HCT116 (cell line): ENCODE measurements around the gene HMGN1. TPM values are rescaled to one million over a fixed set of nuclear protein-coding genes. Genes with fewer than 3 reads are reported as not detected.

Experiments
- ATAC-seq: fragments of 200-7000 bp; cut with Tn5 transposase; 2 replicates; pipeline ENCODE4 v1.9.1; 2020; ENCODE audit warnings: mild to moderate bottlenecking, moderate library complexity
- BruUV-seq: library from RNA; stranded (reverse); fragments of 400-500 nt; replicated peaks from 2 replicates; lab custom pipeline; 2021; lab: Mats Ljungman, UMichigan
- CTCF ChIA-PET: fragments of 300-600 bp; sonication (Branson Sonifier 250); formaldehyde crosslinking; loops from one replicate; lab custom pipeline; 2021; ENCODE audit warnings: antibody characterized with exemption; lab: Charles Lee
- POLR2A ChIA-PET: fragments of 300-600, 350-600 bp; sonication (Branson Sonifier 250); formaldehyde crosslinking; loops from one replicate; lab custom pipeline; 2021; ENCODE audit warnings: antibody characterized with exemption; lab: Charles Lee
- RAD21 ChIA-PET, 2 experiments: fragments of 300-600 bp; sonication (Branson Sonifier 250); formaldehyde crosslinking; loops; one replicate each; lab custom pipeline; 2023; ENCODE audit warnings: low total read pairs in 2 of 2; ENCODE audit not compliant: uncharacterized antibody in 2 of 2, unreplicated experiment in 2 of 2, low non-redundant PET in 1 of 2; lab: Charles Lee
- DNase-seq: peaks from one replicate; pipeline ENCODE4 v3.0.0-alpha.2; 2010; ENCODE audit warnings: low read depth, low spot score
- H2AFZ ChIP-seq: fragments of 200-600 bp; shearing (Covaris generic), sonication (generic); 2 replicates; pipeline ENCODE4 v1.6.1; 2017; ENCODE audit warnings: low read depth, mixed run types, mixed read lengths, antibody characterized with exemption, low read length; ENCODE audit not compliant: poor library complexity, severe bottlenecking
- H3K27ac ChIP-seq: 2 replicates; pipeline ENCODE4 v1.5.1; 2012; ENCODE audit warnings: low read depth, low read length
- H3K27me3 ChIP-seq: fragments of 200-600 bp; sonication (generic); 2 replicates; pipeline ENCODE4 v1.6.1; 2016; ENCODE audit warnings: mixed run types, low read length, mixed read lengths; ENCODE audit not compliant: insufficient read depth
- H3K36me3 ChIP-seq, 2 experiments: fragments of 200-500 bp in 1 of 2; fragments of 200-600 bp in 1 of 2; sonication (Bioruptor generic) in 1 of 2; sonication (generic) in 1 of 2; 2 replicates each; pipeline versions ENCODE4 v1.5.1 to v1.6.1; 2014 to 2016; ENCODE audit warnings: low read length in 2 of 2, inconsistent platforms in 1 of 2, mixed read lengths in 1 of 2, mixed run types in 1 of 2; ENCODE audit not compliant: insufficient read depth in 2 of 2, control insufficient read depth in 1 of 2
- H3K4me1 ChIP-seq, 2 experiments: fragments of 200-600 bp in 1 of 2; sonication (generic) in 1 of 2; 2 replicates each; pipeline versions ENCODE4 v1.5.1 to v1.6.1; 2012 to 2017; ENCODE audit warnings: low read length in 2 of 2, inconsistent platforms in 1 of 2, mild to moderate bottlenecking in 1 of 2, mixed read lengths in 1 of 2, mixed run types in 1 of 2, moderate library complexity in 1 of 2; ENCODE audit not compliant: insufficient read depth in 2 of 2, control insufficient read depth in 1 of 2
- H3K4me2 ChIP-seq: fragments of 200-600 bp; sonication (generic); 2 replicates; pipeline ENCODE4 v1.6.1; 2017; ENCODE audit warnings: mixed run types, low read length, mixed read lengths
- H3K4me3 ChIP-seq, 2 experiments: fragments of 200-600 bp in 1 of 2; sonication (generic) in 1 of 2; replicated peaks in 1 of 2; 2 replicates each; pipeline ENCODE4 v1.5.1; 2011 to 2016; ENCODE audit warnings: low read length in 2 of 2, control low read depth in 1 of 2, low read depth in 1 of 2, mild to moderate bottlenecking in 1 of 2, mixed read lengths in 1 of 2, mixed run types in 1 of 2
- H3K79me2 ChIP-seq: fragments of 200-600 bp; sonication (generic); 2 replicates; pipeline ENCODE4 v1.6.1; 2017; ENCODE audit warnings: mild to moderate bottlenecking, mixed run types, low read length, moderate library complexity, mixed read lengths; ENCODE audit not compliant: insufficient read depth
- H3K9ac ChIP-seq: fragments of 200-600 bp; sonication (generic); 2 replicates; pipeline ENCODE4 v1.6.1; 2016; ENCODE audit warnings: low read length, mixed read lengths
- H3K9me2 ChIP-seq: fragments of 200-600 bp; sonication (generic), shearing (Covaris generic); 2 replicates; pipeline ENCODE4 v1.6.1; 2017; ENCODE audit warnings: mixed run types, mild to moderate bottlenecking, moderate library complexity; ENCODE audit not compliant: insufficient read depth
- H3K9me3 ChIP-seq, 2 experiments: fragments of 200-500 bp in 1 of 2; fragments of 200-600 bp in 1 of 2; sonication (Bioruptor generic) in 1 of 2; sonication (generic) in 1 of 2; 2 replicates each; pipeline ENCODE4 v1.6.1; 2014 to 2017; ENCODE audit warnings: low read length in 2 of 2, mixed read lengths in 2 of 2, inconsistent platforms in 1 of 2, low read depth in 1 of 2, mild to moderate bottlenecking in 1 of 2, mixed run types in 1 of 2, moderate library complexity in 1 of 2; ENCODE audit not compliant: control insufficient read depth in 1 of 2, insufficient read depth in 1 of 2
- H4K20me1 ChIP-seq: fragments of 200-600 bp; sonication (generic), shearing (Covaris generic); 2 replicates; pipeline ENCODE4 v1.6.1; 2017; ENCODE audit warnings: mixed run types, mild to moderate bottlenecking, moderate library complexity; ENCODE audit not compliant: insufficient read depth
- JUND ChIP-seq: IDR thresholded peaks from 2 replicates; pipeline ENCODE4 v1.6.1; 2012
- MAX ChIP-seq: IDR thresholded peaks from 2 replicates; pipeline ENCODE4 v1.6.1; 2012
- POLR2AphosphoS5 ChIP-seq: IDR thresholded peaks from 2 replicates; pipeline ENCODE4 v1.6.1; 2011; ENCODE audit warnings: mild to moderate bottlenecking, low read depth, low read length, moderate library complexity
- SP1 ChIP-seq: IDR thresholded peaks from 2 replicates; pipeline ENCODE4 v1.6.1; 2012; ENCODE audit warnings: low read depth
- SRF ChIP-seq: IDR thresholded peaks from 2 replicates; pipeline ENCODE4 v1.6.1; 2012; ENCODE audit warnings: low read depth
- TCF7L2 ChIP-seq: IDR thresholded peaks from 2 replicates; pipeline ENCODE4 v1.7.0; 2011; ENCODE audit warnings: borderline replicate concordance, inconsistent platforms; ENCODE audit not compliant: insufficient read depth, insufficient read length; ENCODE audit errors: extremely low read depth
- ZFX ChIP-seq: fragments of 450-650 bp; IDR thresholded peaks from 2 replicates; pipeline ENCODE4 v1.6.1; 2017
- intact Hi-C: fragments of 100-400 bp; cut with micrococcal nuclease; formaldehyde crosslinking; loops from 2 replicates; pipeline ENCODE4 v1.10.0; 2022
- total RNA-seq: library from RNA; stranded (reverse); gene quantifications from one replicate; pipeline ENCODE4 v1.2.1, GENCODE V29; 2021; ENCODE audit not compliant: unreplicated experiment
- TF ChIP-seq, protein P1 (sequence below), 3 experiments: fragments of 200-600 bp in 1 of 3; sonication (generic) in 1 of 3; IDR thresholded peaks in 2 of 3; conservative IDR thresholded peaks in 1 of 3; 2 replicates each; pipeline ENCODE4 v1.5.1; 2012 to 2017; ENCODE audit warnings: low read depth in 2 of 3, low read length in 2 of 3, antibody characterized with exemption in 1 of 3, borderline replicate concordance in 1 of 3, control low read depth in 1 of 3, mild to moderate bottlenecking in 1 of 3, mixed read lengths in 1 of 3, mixed run types in 1 of 3, moderate library complexity in 1 of 3; ENCODE audit not compliant: insufficient read depth in 1 of 3

The HMGN1 gene
- total RNA-seq, 1 experiment from 2014 or later: 399 TPM

- peaks cover 0 to 18% of the 10 kb centered on the region in 2 experiments; a peak in 2 of 4 replicates for H3K4me1 ChIP-seq
- H3K9me2 ChIP-seq: no peaks in the 10 kb centered on the region
- ChIA-PET POLR2A (no interaction called here), CTCF (no interaction called here), RAD21 (no interaction called here)
- no peak for TF ChIP-seq POLR2AphosphoS5
- TF ChIP-seq, protein P1, sequence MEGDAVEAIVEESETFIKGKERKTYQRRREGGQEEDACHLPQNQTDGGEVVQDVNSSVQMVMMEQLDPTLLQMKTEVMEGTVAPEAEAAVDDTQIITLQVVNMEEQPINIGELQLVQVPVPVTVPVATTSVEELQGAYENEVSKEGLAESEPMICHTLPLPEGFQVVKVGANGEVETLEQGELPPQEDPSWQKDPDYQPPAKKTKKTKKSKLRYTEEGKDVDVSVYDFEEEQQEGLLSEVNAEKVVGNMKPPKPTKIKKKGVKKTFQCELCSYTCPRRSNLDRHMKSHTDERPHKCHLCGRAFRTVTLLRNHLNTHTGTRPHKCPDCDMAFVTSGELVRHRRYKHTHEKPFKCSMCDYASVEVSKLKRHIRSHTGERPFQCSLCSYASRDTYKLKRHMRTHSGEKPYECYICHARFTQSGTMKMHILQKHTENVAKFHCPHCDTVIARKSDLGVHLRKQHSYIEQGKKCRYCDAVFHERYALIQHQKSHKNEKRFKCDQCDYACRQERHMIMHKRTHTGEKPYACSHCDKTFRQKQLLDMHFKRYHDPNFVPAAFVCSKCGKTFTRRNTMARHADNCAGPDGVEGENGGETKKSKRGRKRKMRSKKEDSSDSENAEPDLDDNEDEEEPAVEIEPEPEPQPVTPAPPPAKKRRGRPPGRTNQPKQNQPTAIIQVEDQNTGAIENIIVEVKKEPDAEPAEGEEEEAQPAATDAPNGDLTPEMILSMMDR (IDR thresholded peaks at IDR 0.05 in 2 of 3, conservative IDR thresholded peaks at IDR 0.05 in 1 of 3; ENCODE audit: borderline replicate concordance in 1 of 3, insufficient read depth in 1 of 3, low read depth in 2 of 3, low read length in 2 of 3): no peak
- TF ChIP-seq ZFX: no peak
- no peak for TF ChIP-seq JUND
- TF ChIP-seq TCF7L2: no peak
- TF ChIP-seq MAX: no peak
- TF ChIP-seq SRF: no peak
- no peak for TF ChIP-seq SP1
- H3K4me3 ChIP-seq: no peak overlapping the region
- intact Hi-C loops: no loop called here
- DNase-seq (no peak), ATAC-seq (no peak)
- H2AFZ ChIP-seq: no peak overlapping the region
- no peak overlapping the region for H3K4me2 ChIP-seq
- no peaks in the 10 kb centered on the region for H4K20me1 ChIP-seq
- no peaks in the 10 kb centered on the region for H3K27me3 ChIP-seq
- H3K27ac ChIP-seq: no peak overlapping the region
- no peaks in the 10 kb centered on the region for H3K79me2 ChIP-seq
- no peak overlapping the region for H3K9ac ChIP-seq
- no peaks in the 10 kb centered on the region for H3K9me3 ChIP-seq
- H3K36me3 ChIP-seq: no peaks in the 10 kb centered on the region
- no TSS peak for BruUV-seq
These were observed 27.5 kb downstream of the HMGN1 start for GRCh38 chr21:39321424-39321823.
